ENCODE measurements around the gene KRT9. TPM values are rescaled to one million over a fixed set of nuclear protein-coding genes. Genes with fewer than 3 reads are reported as not detected.
"Not testable (repeated sequence)": the region's sequence is repeated elsewhere in the genome, so short reads cannot be mapped to it uniquely, and the experiment has no call there.

The KRT9 gene
- polyA plus RNA-seq, 1 donor: not detected

DNA sequence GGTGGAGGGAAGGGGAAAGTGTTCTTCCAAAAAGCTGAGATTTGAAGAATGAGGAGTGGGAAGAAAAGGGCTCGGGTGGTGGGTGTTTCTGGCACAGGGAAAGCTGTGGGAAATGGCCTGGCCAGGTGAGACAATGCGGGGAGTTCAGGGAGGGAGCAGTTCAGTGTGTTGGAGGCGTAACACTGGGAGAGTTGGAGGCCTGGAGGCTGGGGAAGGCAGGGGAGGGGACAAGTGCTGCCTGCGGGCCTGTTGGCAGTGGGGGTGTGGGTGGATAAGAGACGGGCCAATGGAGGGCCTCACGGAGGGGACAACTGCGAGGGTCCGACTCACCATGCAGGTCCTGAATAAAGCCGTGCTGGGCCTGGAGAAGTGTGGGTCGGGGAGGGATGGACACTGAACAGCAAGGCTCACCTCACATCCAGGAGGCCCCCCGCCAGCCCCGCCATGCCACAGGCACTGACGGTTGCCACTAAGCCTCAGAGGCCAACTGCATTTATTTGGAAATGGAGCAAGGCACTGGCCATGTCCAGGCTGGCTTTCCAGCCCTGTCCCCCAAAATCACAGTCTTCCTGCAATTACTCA is 25.9 kb downstream of the KRT9 start:
- DNase-seq: no peak

DNA sequence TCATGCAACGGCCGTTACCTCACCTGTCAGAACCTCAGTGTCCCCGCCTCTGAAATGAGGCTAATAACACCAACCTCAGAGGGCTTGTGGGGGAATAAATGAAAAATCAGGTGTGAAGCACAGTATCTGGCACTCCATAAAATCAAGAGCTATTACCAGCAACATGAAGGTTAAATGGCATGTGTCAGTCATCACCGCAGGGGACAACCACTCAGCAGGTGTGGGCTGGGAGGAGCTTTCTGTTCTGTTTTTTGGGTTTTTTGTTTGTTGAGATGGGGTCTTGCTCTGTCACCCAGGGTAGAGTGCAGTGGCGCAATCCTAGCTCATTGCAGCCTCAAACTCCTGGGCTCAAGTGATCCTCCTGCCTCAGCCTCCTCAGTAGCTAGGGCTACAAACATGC is 26.9 kb downstream of the KRT9 start:
- DNase-seq: no peak

DNA sequence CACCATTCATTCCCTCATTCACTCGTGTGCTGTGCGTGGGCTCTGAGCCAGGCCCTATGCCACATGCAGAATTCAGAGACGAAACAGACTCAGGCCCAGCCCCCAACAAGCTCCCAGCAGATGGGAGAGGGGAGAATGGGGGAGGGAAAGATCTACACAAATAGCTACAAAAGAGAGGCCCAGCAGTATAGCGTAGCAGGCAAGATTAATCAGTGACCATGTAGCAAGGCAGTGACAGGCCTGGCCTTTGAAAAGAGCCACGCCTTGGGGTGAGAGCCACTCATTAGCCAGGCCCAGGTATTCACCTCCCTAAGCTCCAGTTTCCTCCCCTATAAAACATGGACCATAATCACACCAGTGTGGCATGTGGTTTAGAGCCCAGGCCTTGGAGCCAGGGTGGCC is 27.4 kb downstream of the KRT9 start:
- no peak for DNase-seq

DNA sequence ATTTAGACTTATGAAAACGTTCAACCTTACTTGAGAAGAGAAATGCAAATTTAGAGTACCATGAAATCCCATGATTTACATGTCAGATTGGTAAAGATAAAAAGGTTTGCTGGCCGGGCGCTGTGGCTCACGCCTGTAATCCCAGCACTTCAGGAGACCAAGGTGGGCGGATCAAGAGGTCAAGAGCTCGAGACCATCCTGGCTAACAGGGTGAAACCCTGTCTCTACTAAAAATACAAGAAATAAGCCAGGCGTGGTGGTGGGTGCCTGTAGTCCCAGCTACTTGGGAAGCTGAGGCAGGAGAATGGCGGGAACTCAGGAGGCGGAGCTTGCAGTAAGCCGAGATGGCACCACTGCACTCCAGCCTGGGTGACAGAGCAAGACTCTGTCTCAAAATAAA is 29.1 kb downstream of the KRT9 start:
- not testable (repeated sequence) for DNase-seq

DNA sequence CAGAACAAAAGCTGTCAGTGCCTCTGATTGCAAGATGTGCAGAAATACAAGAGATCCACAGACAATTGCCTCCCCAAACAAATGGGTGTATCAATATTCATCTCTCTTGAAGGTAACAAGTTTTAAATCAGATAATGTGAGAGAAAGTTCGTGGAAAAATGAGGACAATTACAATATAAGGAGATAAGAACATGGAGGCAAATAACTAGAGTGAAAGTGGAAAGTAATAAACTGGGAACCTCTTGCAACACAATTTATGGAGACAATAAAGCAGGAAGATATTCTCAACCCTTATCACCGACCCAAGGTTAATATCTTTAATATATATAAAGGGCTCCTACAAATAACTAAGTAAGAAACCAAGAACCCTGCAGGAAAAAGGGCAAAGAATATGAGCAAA is 29.5 kb downstream of the KRT9 start:
- DNase-seq: no peak

DNA sequence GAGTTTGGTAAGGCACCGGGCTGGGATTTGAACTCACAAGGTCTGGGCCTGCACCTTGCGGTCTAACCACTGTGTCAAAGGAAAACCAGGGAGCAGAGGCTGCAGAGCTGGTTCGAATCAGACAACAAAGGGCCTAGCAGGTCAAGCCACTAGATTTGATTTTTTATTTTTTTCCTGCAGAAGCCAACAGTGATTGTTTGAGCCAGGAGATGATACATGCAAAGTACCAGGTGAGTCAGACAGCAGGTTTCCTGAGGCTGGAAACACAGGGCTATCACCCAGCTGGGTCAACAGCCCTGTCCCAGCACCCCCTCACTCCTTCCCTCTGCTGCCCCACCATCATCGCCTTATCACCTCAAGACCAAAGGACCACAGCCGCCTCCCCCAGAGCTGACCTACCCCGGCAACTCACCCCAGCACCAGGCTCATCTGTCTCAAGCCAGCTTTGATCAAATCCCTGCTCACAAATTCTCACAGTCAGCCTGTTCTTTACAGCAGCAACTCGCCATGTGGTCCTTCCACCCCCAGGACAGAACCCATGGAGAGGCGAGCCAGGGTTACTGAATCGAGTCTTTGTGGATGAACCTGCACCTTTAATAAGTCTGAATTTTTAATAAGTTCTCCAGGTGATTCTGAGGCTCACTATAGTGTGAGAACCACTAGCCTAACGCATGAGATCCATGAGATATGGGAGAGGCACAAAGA is 30.8 kb downstream of the KRT9 start:
- no peak for DNase-seq

DNA sequence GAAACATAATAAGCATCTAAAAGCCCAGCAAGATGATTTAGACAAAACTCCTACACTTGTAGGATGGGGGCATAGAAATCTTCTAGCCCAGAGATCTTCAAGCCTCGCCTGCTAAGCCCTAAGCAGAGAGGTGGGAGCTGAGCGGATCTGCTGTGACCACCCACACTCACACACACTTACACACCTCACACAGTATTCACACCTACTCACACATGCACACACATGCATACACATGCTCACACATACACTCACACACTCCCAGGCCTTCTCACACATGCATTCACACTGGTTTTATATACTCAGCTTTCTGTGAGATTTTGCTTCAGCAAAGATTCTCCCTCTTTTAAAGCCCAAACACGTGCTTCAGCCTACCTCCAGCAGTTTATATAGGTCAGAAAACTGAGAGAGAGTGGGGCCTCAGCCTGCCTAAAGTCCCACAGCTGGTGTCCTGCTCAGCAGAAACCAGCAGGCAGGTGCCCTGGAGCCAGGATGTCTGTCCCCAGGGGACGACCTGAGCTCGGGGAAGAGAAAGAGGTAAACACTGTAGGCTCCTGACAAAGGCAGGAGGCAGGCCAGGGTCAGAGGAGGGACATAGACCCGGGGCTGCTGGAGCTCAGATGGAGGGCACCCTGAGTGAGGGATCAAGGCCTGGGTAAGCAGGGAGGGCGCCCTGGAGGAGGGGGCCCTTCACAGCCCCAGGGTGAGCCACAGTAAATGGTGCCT is 31.7 kb downstream of the KRT9 start:
- DNase-seq: no peak

DNA sequence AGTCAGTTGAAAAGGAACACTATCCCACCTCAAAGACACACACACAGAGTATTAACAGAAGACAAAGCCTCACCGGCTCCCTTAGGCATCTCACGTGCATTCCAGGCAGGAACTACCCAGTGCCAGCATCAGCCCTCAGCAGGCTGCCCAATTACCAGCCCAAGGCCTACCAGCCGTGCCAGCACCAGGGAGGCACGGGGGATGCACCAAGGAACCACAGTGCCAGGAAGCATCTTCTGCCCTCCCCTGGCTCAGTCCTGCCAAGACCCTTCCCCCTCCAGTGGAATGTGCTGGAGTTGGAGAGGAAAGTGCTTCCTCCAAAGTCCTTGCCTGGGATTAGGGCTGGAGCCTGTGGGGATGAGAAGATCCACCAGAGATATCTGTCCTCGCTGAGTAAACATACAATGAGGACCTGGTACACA is 32.8 kb downstream of the KRT9 start:
- DNase-seq: no peak

DNA sequence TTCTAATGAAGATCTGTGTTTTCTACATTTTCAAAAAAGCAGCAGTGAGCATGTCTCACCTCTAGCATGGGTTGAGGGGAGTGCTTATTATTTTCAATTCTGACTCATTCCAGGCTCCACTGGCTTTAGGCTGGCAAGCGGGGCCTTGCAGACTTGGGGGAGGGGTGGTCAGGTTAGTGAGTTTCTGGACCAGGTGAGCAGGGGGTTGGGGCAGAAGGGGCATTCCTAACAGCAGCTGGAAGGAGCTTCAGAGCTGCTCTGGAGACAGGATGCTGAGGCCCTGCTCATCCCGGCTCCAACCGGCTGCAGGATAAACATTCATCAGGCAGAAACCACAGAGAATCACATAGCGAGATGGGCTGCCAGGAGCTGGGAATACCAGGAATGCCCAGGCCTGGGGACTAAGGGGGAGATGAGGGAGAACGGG is 33.3 kb downstream of the KRT9 start:
- no peak for DNase-seq

DNA sequence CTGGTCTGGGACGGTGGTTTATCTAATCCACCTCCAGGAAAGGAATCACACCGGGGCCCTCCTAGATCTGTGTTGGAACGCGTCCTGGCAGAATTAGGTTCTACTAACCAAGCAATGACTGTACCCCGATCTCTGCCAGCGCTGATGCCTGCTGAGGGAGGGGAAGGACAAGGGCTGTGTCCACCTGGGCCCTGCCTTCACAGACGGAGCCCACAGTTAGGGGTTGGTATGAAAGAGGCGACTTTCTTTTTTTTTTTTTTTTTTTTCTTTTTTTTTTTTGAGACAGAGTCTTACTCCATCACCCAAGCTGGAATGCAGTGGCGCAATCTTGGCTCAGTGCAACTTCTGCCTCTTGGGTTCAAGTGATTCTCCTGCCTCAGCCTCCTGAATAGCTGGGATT is 33.9 kb downstream of the KRT9 start:
- DNase-seq: no peak

DNA sequence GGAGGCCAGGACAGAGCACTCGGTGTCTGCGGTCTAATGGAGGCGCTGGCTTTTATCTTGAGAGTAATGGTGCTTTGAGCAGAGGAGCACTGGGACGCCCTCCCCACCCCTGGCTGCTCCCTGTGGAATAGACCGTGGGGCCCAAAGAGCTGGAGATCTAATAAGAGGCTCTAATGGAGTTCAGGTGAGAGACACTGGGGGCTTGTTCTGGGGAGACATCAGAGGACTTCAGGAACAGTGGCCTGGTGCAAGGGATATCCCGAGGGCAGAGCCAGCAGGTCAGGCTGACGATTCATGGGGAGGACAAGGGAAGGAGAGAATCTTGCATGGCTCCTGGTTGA is 34.3 kb downstream of the KRT9 start:
- DNase-seq: no peak

DNA sequence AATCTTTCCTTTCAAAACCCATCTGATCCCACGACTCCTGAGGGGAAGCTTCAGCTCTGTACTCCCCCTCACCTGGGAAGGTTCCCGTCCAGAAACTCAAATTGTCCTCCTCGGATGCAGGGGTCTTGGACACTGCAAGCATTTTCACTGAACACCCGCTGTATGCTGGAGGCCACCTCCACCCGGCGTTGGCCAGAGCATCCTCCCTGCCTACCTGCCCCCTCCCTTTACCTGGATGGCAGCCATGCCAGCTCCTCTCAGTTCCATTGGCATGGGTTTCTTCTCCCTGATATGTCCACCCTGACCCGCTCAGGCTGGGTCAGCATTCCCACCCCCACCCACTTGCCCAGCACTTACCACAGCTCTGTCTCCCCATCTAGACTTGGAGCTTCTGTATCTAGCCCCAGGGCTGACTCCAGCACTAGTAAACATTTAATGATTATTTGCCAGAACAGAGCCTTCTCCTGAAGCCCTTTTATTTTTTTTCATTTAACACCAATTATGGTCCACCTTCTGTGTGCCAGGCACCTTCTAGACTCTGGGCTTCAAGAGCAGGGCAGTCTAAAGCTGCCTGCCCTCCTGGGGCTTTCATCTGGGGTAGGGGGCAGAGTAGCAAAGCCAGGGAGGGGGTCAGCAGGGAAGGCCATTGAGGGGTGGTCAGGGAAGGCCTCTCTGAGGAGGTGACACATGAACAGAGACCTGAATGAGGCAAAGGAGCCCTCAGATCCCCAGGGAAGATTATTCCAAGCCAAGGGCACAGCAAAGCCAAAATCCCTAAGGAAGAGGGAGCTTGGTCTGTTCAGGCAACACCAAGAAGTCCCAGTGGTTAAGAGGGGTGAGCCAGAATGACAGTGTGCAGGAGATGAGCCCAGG is 34.9 kb downstream of the KRT9 start:
- DNase-seq: no peak

DNA sequence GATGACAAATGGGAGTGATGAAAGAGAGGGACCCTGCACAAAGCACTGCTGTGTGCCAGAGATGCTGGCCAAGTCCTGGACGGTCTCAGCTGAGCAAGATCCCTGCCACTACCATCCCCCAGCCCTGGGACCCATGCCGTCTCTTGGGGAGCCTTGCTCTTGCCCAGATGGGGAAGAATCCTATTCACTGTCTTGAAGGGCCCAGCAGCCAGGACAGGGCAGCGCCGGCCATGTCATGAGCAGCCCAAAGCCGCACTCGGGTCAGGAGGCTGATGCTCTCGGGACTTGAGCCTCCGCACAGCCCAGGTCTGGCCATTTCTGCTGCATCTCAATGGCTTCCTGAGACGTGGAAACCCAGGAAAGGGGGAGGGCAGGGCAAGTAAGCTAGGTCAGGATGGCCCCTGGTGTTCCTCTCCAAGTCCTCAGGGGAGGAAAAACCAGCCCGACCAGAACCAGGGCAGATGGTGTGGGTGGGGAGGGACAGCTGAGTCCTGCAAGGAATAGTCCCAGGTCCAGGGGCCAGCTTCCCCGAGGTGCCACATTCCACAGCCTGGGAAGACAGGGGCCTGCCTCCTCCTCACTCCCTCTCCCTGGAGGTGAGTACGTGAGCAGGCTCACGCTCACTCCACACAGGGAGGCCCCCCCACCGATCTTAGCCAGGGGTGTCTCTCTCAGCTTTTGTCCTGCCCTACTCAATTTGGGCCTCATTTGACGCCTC is 35.9 kb downstream of the KRT9 start:
- DNase-seq: no peak

DNA sequence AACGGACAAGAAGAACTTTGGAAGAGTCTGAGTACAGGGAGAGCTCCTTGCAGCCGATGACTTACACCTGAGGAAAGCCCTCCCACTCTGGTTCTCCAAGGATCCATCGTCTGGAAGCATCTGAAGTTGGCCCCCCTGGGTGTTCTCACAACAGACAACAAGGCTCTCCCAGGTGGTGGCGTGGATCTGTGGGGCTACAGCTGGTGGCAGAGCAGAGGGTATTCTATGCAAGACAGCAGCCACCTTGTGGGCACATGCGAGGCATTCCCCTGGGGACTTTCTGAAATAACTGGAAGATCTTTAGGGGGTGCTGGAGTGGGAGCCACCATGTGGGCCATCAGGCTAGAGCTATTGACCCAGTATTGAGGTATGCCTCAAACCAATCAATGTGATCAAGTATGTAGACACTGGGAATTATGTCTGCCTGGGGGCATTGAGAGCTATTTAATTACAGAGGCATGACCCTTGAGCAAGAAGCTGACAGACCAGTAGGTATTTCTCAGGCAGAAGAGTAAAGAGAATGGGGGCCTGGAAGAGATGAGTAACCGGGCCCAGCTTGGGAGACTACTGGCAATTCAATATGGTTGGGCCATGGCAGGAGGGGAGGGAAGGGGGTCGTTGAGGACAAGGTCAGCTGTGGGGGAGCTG is 36.8 kb downstream of the KRT9 start:
- DNase-seq: no peak

DNA sequence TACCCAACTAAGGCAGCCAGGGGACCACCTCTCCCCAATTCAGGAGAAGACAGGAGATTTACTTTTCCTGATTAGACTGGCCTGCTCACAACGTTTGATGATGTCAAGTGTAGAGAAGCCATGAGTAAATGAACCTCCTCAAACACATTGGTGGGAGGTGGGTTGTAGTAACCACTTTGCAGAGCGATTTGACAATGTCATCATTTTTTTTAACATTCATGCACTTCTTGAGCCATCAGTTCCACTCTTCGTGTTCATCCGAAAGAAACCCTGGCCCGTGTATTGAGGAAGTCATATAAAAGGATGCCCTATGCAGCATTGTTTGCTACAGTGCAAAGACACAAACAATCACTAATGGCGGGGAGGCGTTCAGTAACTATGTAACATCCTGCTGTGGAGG is 38.2 kb downstream of the KRT9 start:
- DNase-seq: no peak

DNA sequence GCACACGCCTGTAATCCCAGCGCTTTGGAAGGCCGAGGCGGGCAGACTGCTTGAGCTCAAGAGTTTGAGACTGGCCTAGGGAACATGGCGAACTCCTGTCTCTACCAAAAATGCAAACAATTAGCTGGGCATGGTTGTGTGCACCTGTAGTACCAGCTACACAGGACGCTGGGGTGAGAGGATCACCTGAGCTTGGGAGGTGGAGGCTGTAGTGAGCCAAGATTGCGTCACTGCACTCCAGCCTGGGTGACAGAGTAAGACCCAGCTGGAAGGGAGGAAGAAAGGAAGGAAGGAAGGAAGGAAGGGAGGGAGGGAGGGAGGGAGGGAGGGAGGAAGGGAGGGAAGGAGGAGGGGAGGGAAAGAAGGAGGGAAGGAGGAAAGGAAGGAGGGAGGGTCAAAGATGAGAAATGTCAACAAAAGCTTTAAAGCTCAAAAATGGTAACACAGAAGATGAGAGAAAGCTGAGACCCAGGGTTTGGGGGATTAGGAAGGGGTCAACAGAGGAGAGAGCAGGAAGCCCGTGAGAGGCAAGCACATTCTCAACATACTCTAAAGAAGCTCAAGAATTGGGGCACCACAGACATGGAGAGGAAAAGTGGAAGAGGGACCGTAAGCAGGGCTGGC is 38.8 kb downstream of the KRT9 start:
- no peak for DNase-seq

DNA sequence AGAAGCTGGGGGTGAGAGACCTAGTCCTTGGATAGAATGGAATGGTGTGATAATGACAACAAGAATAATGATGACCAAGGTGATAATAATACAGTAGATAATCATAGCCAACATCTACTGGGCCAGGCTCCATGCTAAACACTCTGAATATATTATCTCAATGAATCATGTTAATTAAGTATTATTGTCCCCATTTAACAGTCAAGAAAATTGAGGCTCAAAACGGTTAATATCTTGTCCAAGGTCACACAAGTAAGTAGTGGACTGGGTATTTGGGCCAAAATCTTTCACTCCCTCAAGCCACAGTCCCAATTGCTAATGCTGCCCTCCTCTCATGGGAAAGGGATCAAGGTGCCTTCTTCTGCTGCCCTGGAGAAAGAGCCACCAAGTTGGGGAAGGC is 39.9 kb downstream of the KRT9 start:
- DNase-seq: no peak

DNA sequence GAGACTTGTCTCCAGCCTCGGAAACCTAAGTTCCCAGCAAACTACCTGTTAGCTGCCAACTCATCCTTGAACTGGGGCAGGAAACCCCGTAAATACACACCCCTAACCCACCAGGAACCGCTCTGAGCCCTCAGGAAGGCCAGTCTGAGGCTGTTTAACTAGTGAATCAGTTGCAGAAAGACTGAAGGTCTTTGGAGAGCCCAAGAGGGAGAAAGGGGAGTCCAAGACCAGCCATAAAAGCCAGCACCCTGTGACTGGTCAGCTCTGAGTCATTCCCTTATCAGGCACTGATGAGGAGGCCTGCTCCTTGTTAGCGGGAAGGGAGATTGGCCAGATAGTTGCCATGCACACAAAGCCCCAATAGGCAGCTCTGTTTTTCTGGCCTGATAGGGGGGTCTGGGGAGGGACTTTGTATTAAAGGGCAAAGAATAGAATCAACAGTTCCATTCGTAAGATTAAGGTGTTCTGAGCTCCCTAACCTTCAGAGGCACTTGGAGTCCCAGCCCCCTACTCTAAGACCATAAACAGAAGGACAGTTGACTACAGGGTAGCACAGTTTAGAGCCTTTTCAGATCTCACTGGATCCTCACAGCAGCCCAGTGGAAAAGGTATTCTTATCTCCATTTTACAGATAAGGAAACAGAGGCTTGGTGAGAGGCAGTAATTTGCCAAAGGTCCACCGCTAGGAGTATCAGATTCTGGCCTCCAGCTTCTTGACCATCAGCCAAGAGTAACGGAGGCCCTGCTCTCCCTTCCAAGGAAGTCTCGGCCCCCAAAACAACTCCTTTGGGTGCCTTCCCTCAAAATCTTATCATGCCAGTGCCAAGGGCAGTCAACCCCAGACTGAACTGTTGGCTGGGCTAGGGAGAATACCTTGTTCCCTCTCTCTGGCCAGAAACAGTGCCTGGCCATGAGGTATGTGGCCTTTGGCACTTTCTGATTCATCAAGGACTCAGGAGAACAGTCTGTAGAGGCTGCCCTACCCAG is 41.5 kb downstream of the KRT9 start:
- no peak for DNase-seq

DNA sequence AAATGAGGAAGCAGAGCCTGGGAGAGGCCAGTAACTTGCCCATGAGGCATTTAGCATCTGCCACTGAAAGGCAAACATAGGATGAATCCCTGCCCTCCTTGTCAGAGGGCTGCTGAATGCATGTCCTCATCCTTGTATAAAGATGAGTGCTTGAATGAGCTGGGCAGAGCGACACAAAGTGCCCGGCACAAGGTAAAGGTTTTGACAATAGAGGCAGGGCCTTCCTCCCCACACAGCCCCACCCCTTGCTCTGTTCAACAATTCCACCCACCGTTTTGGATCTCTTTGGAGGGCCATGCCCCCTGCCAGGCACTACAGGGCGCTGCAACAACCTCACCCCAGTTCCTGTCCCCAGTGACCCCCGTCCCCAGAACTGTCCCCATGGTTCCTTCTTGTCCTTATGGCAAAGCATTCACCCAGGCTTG is 42.4 kb downstream of the KRT9 start:
- no peak for DNase-seq

DNA sequence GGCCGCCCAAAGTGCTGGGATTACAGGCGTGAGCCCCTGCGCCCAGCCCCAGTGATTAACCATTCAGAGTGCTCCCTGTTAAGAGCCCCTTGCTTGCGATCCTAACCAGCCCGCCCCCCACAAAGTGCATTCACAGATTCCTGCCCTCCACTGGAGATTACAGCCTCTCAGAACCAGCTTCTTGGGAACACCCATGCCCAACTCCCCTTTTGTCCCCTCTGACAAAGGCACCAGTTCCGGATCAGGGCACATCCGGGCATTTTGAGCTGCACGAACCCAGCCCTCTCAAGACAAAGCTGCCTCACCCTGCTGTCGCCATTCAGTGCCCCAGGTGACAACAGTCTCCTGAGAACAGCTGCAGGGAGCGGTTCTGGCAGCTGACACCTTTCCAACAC is 42.9 kb downstream of the KRT9 start:
- no peak for DNase-seq
